ENCODE measurements around the gene ACSM4. TPM values are rescaled to one million over a fixed set of nuclear protein-coding genes. Genes with fewer than 3 reads are reported as not detected.
"Not testable (repeated sequence)": the region's sequence is repeated elsewhere in the genome, so short reads cannot be mapped to it uniquely, and the experiment has no call there.

Gene ACSM4
- total RNA-seq, 1 donor from 2014 or later: not detected

DNA sequence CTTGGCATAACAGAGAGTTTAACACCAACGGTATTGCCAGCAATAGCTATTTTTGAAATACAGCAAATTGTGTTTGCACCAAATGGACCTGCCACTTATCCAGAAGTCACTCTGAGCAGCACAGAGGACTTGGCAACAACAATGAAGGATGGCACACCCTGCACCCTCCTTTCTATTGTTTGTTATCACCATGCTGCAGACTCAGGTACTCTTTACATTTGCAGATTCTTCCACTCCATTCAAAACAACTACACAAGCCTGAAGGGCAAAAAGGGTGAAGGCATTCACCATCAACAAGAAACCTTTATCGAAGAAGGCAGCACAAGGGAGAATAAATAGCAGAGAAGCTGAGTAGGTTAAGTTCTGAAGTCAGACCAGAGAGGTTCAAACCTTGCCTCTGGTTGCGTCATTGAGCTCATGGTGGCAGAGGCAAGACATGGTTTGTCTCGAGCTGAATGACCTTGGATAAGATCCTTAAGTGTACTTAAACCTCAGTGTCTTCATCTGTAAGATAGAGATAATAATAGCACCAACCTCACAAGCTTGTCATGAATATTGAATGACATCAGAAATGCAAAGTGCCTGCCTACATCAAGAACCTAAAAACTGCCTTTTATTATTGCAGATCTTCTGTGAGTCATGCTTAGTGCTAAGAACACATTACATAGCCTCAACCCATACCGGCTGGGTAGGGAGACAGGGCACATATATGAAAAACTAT lies 1.4 kb upstream of the ACSM4 start:
- Mint-ChIP-seq H3K36me3 (ENCODE audit: low read depth) (no peaks in the 10 kb centered on the region), H3K27me3 (ENCODE audit: low read depth) (no peaks in the 10 kb centered on the region), H3K27ac (no peak overlapping the region), H3K9me3 (no peaks in the 10 kb centered on the region), H3K4me3 (ENCODE audit: low read depth) (no peak overlapping the region), H3K4me1 (ENCODE audit: low read depth) (no peaks in the 10 kb centered on the region)
- intact Hi-C loops (cut with micrococcal nuclease): no loop called here
- no peak for DNase-seq (ENCODE audit: low spot score)

- intact Hi-C loops (cut with micrococcal nuclease): no loop called here
Measured at GRCh38 chr12:7303230-7303629, 642 bp upstream of the ACSM4 start.

GRCh38 chr12:7304456-7304855 lies 584 bp downstream of the ACSM4 start:
- intact Hi-C loops (cut with micrococcal nuclease): no loop called here
- no peaks in the 10 kb centered on the region for H3K36me3 Mint-ChIP-seq (ENCODE audit: low read depth)
- DNase-seq (ENCODE audit: low spot score): no peak
- H3K27me3 Mint-ChIP-seq (ENCODE audit: low read depth): no peaks in the 10 kb centered on the region
- H3K9me3 Mint-ChIP-seq: no peaks in the 10 kb centered on the region
- no peak overlapping the region for H3K27ac Mint-ChIP-seq
- H3K4me3 Mint-ChIP-seq (ENCODE audit: low read depth): no peak overlapping the region
- no peaks in the 10 kb centered on the region for H3K4me1 Mint-ChIP-seq (ENCODE audit: low read depth)

More at GRCh38 chr12:7303230-7303629, 642 bp upstream of the ACSM4 start:
- no peak for DNase-seq (ENCODE audit: low spot score)
- H3K36me3 Mint-ChIP-seq (ENCODE audit: low read depth): no peaks in the 10 kb centered on the region
- H3K9me3 Mint-ChIP-seq: no peaks in the 10 kb centered on the region
- H3K27ac Mint-ChIP-seq: no peak overlapping the region
- H3K4me1 Mint-ChIP-seq (ENCODE audit: low read depth): no peaks in the 10 kb centered on the region
- H3K27me3 Mint-ChIP-seq (ENCODE audit: low read depth): no peaks in the 10 kb centered on the region
- no peak overlapping the region for H3K4me3 Mint-ChIP-seq (ENCODE audit: low read depth)

DNA sequence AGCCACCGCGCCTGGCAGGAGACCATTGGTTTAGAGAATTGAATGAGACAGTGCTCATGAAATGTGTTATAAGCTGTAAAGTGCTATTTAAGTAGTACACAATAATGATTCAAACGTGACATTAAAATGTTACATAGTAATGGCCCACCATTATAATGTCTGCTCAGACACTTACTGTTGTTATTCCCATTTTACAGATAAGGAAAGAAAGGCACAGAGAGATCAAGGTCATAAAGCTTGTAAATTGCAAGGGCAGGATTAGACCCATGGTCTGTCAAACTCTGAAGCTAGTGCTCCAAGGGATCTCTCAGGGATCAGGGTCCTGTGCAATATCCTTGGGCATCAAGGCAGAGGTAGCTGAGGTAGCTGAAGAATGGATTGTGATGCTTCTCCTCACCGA lies 6.2 kb downstream of the ACSM4 start:
- Mint-ChIP-seq H3K4me3 (ENCODE audit: low read depth) (no peak overlapping the region), H3K4me1 (ENCODE audit: low read depth) (no peaks in the 10 kb centered on the region), H3K27ac (no peak overlapping the region), H3K27me3 (ENCODE audit: low read depth) (peaks cover 3% of the 10 kb centered on the region), H3K9me3 (no peaks in the 10 kb centered on the region), H3K36me3 (ENCODE audit: low read depth) (no peaks in the 10 kb centered on the region)
- no peak for DNase-seq (ENCODE audit: low spot score)
- intact Hi-C loops (cut with micrococcal nuclease): no loop called here

GRCh38 chr12:7319930-7320329 lies 16.1 kb downstream of the ACSM4 start:
- H3K4me1 Mint-ChIP-seq (ENCODE audit: low read depth): no peaks in the 10 kb centered on the region
- intact Hi-C loops (cut with micrococcal nuclease): no loop called here
- H3K27ac Mint-ChIP-seq: no peak overlapping the region
- DNase-seq (ENCODE audit: low spot score): no peak
- no peak overlapping the region for H3K4me3 Mint-ChIP-seq (ENCODE audit: low read depth)
- no peaks in the 10 kb centered on the region for H3K9me3 Mint-ChIP-seq
- H3K27me3 Mint-ChIP-seq (ENCODE audit: low read depth): peaks cover 1% of the 10 kb centered on the region
- no peaks in the 10 kb centered on the region for H3K36me3 Mint-ChIP-seq (ENCODE audit: low read depth)

GRCh38 chr12:7321624-7322023 lies 17.8 kb downstream of the ACSM4 start:
- Mint-ChIP-seq H3K27ac (no peak overlapping the region), H3K4me1 (ENCODE audit: low read depth) (no peaks in the 10 kb centered on the region)
- intact Hi-C loops (cut with micrococcal nuclease): no loop called here

GRCh38 chr12:7322599-7322998 lies 18.7 kb downstream of the ACSM4 start:
- Mint-ChIP-seq H3K27ac (no peak overlapping the region), H3K9me3 (no peaks in the 10 kb centered on the region), H3K27me3 (ENCODE audit: low read depth) (peaks cover 1% of the 10 kb centered on the region), H3K36me3 (ENCODE audit: low read depth) (no peaks in the 10 kb centered on the region), H3K4me1 (ENCODE audit: low read depth) (no peaks in the 10 kb centered on the region), H3K4me3 (ENCODE audit: low read depth) (no peak overlapping the region)
- intact Hi-C loops (cut with micrococcal nuclease): no loop called here
- no peak for DNase-seq (ENCODE audit: low spot score)

More at GRCh38 chr12:7321624-7322023, 17.8 kb downstream of the ACSM4 start:
- Mint-ChIP-seq H3K9me3 (no peaks in the 10 kb centered on the region), H3K36me3 (ENCODE audit: low read depth) (no peaks in the 10 kb centered on the region), H3K4me3 (ENCODE audit: low read depth) (no peak overlapping the region), H3K27me3 (ENCODE audit: low read depth) (peaks cover 1% of the 10 kb centered on the region)
- no peak for DNase-seq (ENCODE audit: low spot score)

GRCh38 chr12:7324176-7324575 lies 20.3 kb downstream of the ACSM4 start:
- no peak overlapping the region for H3K27ac Mint-ChIP-seq
- DNase-seq (ENCODE audit: low spot score): no peak
- H3K36me3 Mint-ChIP-seq (ENCODE audit: low read depth): no peaks in the 10 kb centered on the region
- intact Hi-C loops (cut with micrococcal nuclease): no loop called here
- no peaks in the 10 kb centered on the region for H3K9me3 Mint-ChIP-seq
- H3K4me1 Mint-ChIP-seq (ENCODE audit: low read depth): no peaks in the 10 kb centered on the region
- no peak overlapping the region for H3K4me3 Mint-ChIP-seq (ENCODE audit: low read depth)
- peaks cover 5% of the 10 kb centered on the region for H3K27me3 Mint-ChIP-seq (ENCODE audit: low read depth)

DNA sequence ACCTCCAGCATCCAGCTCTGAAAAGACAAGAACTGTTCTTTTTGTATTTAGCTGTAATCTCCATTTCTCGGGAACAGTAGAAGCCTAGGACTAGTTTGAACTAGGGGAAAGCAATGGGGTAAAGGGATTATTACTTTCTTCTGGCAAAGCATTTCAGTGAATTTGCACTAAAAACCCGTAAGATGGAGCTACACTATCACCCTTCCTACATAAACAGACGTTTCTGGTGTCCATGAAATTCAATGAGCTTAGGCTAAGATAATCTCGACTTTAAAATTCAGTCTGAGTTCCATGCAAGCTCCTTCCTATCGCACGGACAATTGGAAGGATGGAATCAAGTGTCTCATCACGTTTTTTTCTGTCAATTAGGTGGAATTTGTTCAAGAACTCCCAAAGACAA lies 24.0 kb downstream of the ACSM4 start:
- peaks cover 5% of the 10 kb centered on the region for H3K27me3 Mint-ChIP-seq (ENCODE audit: low read depth)
- no peaks in the 10 kb centered on the region for H3K4me1 Mint-ChIP-seq (ENCODE audit: low read depth)

GRCh38 chr12:7337790-7338189 lies 33.9 kb downstream of the ACSM4 start:
- H3K4me3 Mint-ChIP-seq (ENCODE audit: low read depth); H3K4me1 Mint-ChIP-seq (ENCODE audit: low read depth); H3K27ac Mint-ChIP-seq; H3K36me3 Mint-ChIP-seq (ENCODE audit: low read depth); intact Hi-C loops (cut with micrococcal nuclease); DNase-seq (ENCODE audit: low spot score); H3K27me3 Mint-ChIP-seq (ENCODE audit: low read depth); H3K9me3 Mint-ChIP-seq: not testable (repeated sequence)

More for the DNA sequence above, 24.0 kb downstream of the ACSM4 start:
- no peaks in the 10 kb centered on the region for H3K9me3 Mint-ChIP-seq
- DNase-seq (ENCODE audit: low spot score): no peak
- H3K36me3 Mint-ChIP-seq (ENCODE audit: low read depth): no peaks in the 10 kb centered on the region
- intact Hi-C loops (cut with micrococcal nuclease): no loop called here
- no peak overlapping the region for H3K27ac Mint-ChIP-seq
- no peak overlapping the region for H3K4me3 Mint-ChIP-seq (ENCODE audit: low read depth)

- Mint-ChIP-seq H3K4me3 (ENCODE audit: low read depth) (no peak overlapping the region), H3K27me3 (ENCODE audit: low read depth) (no peaks in the 10 kb centered on the region), H3K36me3 (ENCODE audit: low read depth) (no peaks in the 10 kb centered on the region), H3K9me3 (peaks cover 15% of the 10 kb centered on the region), H3K4me1 (ENCODE audit: low read depth) (peaks cover 3% of the 10 kb centered on the region), H3K27ac (no peak overlapping the region)
- intact Hi-C loops (cut with micrococcal nuclease): no loop called here
- no peak for DNase-seq (ENCODE audit: low spot score)
Measured at GRCh38 chr12:7339675-7340074, 35.8 kb downstream of the ACSM4 start.

GRCh38 chr12:7344833-7345606 lies 41.1 kb downstream of the ACSM4 start:
- H3K4me1 Mint-ChIP-seq (ENCODE audit: low read depth): peaks cover 9% of the 10 kb centered on the region

GRCh38 chr12:7346551-7347225 lies 42.8 kb downstream of the ACSM4 start:
- DNase-seq (ENCODE audit: low spot score): no peak
- Mint-ChIP-seq H3K36me3 (ENCODE audit: low read depth) (no peaks in the 10 kb centered on the region), H3K4me1 (ENCODE audit: low read depth) (peaks cover 15% of the 10 kb centered on the region), H3K27ac (no peak overlapping the region), H3K27me3 (ENCODE audit: low read depth) (peaks cover 4% of the 10 kb centered on the region), H3K9me3 (peaks cover 15% of the 10 kb centered on the region), H3K4me3 (ENCODE audit: low read depth) (no peak overlapping the region)
- intact Hi-C loops (cut with micrococcal nuclease): no loop called here

More at GRCh38 chr12:7344833-7345606, 41.1 kb downstream of the ACSM4 start:
- H3K27ac Mint-ChIP-seq: no peak overlapping the region
- peaks cover 4% of the 10 kb centered on the region for H3K27me3 Mint-ChIP-seq (ENCODE audit: low read depth)
- no peak for DNase-seq (ENCODE audit: low spot score)
- intact Hi-C loops (cut with micrococcal nuclease): no loop called here
- H3K4me3 Mint-ChIP-seq (ENCODE audit: low read depth): no peak overlapping the region
- peaks cover 15% of the 10 kb centered on the region for H3K9me3 Mint-ChIP-seq
- H3K36me3 Mint-ChIP-seq (ENCODE audit: low read depth): no peaks in the 10 kb centered on the region
